Adrenal gland (tissue), 12 donors: ENCODE data around the gene MSANTD4. TPM values are rescaled to one million over a fixed set of nuclear protein-coding genes. Genes with fewer than 3 reads are reported as not detected.
"Not testable (repeated sequence)": the region's sequence is repeated elsewhere in the genome, so short reads cannot be mapped to it uniquely, and the experiment has no call there.

ENCODE experiments used
- DNase-seq, 7 donors: peaks; one replicate each; pipeline ENCODE4 v3.0.0-alpha.2; 2019 to 2020
- H3K27ac ChIP-seq, 5 donors: fragments of 200-600 bp; sonication (generic) in 4 of 5; 1 replicate in 3 of 5; 2 replicates in 2 of 5; pipeline versions ENCODE4 v1.5.1 to v1.8.0; 2016 to 2020; ENCODE audit warnings: mild to moderate bottlenecking in 1 of 5
- H3K27me3 ChIP-seq: fragments of 200-600 bp; 2 replicates; pipeline ENCODE4 v1.8.0; 2021
- H3K36me3 ChIP-seq, 2 donors: fragments of 200-600 bp; replicated peaks in 1 of 2; 1 replicate in 1 of 2; 2 replicates in 1 of 2; pipeline versions ENCODE4 v1.5.1 to v1.8.0; 2018 to 2022
- H3K4me1 ChIP-seq, 2 donors: fragments of 200-600 bp; replicated peaks in 1 of 2; 1 replicate in 1 of 2; 2 replicates in 1 of 2; pipeline versions ENCODE4 v1.5.1 to v1.8.0; 2018 to 2021
- H3K4me3 ChIP-seq, 4 donors: fragments of 200-600 bp; sonication (generic) in 3 of 4; one replicate each; pipeline ENCODE4 v1.5.1; 2016 to 2018
- H3K9me3 ChIP-seq, 3 donors: fragments of 200-600 bp; sonication (generic) in 1 of 3; replicated peaks in 1 of 3; 1 replicate in 2 of 3; 2 replicates in 1 of 3; pipeline versions ENCODE4 v1.5.1 to v1.8.0; 2016 to 2021
- POLR2A ChIP-seq, 2 donors: fragments of 450-650 bp; IDR thresholded peaks; one replicate each; pipeline ENCODE4 v1.6.1; 2017; ENCODE audit warnings: antibody characterized with exemption in 2 of 2, mild to moderate bottlenecking in 2 of 2, moderate library complexity in 1 of 2
- WGBS, 4 donors: extraction: QIAGEN DNeasy Blood & Tissue Kit in 2 of 4; methylation state at CpG; one replicate each; pipeline versions ENCODE4 v1.1.5 to v1.1.7; 2013 to 2017; 5-methylcytosine and 5-hydroxymethylcytosine counted together
- intact Hi-C, 2 donors: fragments of 100-400 bp; cut with DNase I; formaldehyde crosslinking; loops; one replicate each; pipeline versions ENCODE4 v1.14.1 to v1.15.0; 2022 to 2023
- polyA plus RNA-seq, 3 donors: library from polyadenylated mRNA; stranded (reverse); fragments of 200-250 nt in 2 of 3; fragments of 350-450 nt in 1 of 3; fragmentation: Illumina TruSeq in 1 of 3; extraction: RNeasy Lipid Tissue Mini Kit (QIAGEN cat#74804) in 1 of 3; gene quantifications; one replicate each; pipeline ENCODE4 v1.2.3, GENCODE V29; 2013 to 2014
- total RNA-seq, 9 donors: library from RNA; depleted of rRNA in 4 of 9; stranded (reverse); fragments of >200 nt in 4 of 9; fragments of 120-200 nt in 1 of 9; fragmentation: NEBNext Ultra II Directional in 1 of 9; extraction: Animal tissue kit (Norgen Biotek cat#: 25700) in 1 of 9; gene quantifications; one replicate each; pipeline versions ENCODE4 v1.1.0 to v1.2.4, GENCODE V29; 2013 to 2023
- TF ChIP-seq, protein P1 (sequence below), 6 experiments: fragments of 450-650 bp in 4 of 6; fragments of 200-600 bp in 2 of 6; sonication (generic) in 1 of 6; IDR thresholded peaks; 1 replicate in 5 of 6; 2 replicates in 1 of 6; pipeline versions ENCODE4 v1.5.1 to v1.8.0; 2016 to 2021; ENCODE audit warnings: antibody characterized with exemption in 6 of 6, mild to moderate bottlenecking in 2 of 6, moderate library complexity in 1 of 6
- donor health status: healthy with polysubstance abuse.
- donor health status: Bipolar disorder and iron deficiency.
- donor health status: DM: yes; HTN: yes; CAD: no.
- donor health status: DM: no; HTN: no; CAD: no.
- donor health status: DM: no; HTN: no; CAD: no.
- donor health status: DM: yes; HTN: yes; CAD: no.

Gene MSANTD4
- total and polyA plus RNA-seq, 12 donors = 3.7 to 36.2 (median 19.2) TPM

DNA sequence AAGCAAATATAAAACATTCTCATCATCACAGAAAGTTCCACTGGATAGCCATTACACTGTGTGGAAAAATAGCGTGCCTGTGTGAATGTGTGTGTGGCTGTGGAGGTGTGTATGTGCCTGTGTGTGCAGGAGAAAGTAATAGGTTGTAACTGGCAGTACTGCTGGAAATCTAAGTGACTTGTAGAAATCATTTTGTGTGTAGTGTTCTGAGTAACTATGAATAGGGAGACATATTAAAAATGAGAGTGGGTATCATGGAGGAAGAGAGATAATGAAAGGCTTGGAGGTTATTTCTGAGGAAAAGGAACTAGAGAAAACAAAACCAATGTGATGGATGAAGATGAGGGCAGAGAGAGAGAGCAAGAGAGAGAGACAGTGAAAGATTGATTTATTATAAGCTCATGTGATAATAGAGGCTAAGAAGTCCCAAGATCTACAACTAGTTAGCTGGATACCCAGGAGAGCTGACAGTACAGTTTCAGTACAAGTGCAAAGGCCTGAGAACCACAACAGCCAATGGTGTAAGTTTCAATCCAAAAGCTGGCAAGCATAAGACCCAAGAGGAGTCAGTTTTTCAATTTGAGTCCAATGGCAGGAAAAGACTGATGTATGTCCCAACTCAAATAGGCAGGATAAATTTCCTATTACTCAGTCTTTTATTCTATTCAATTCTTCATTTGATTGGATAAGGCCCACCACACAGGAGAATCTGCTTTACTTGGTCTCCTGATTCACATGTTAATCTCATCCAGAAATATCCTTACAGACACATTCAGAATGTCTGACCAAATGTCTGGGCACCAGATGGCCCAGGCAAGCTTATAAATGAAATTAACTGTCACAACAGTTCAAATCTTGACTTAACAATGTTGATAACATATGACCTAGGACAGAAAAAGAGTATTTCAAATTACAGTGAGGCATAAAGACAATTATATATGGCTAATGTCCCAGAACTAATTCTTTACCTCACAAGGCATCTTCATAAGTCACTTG is 40.2 kb upstream of the MSANTD4 start:
- Histone ChIP-seq H3K4me3 (no peak overlapping the region), H3K9me3 (no peaks in the 10 kb centered on the region), H3K4me1 (no peaks in the 10 kb centered on the region), H3K27me3 (no peaks in the 10 kb centered on the region), H3K36me3 (no peaks in the 10 kb centered on the region), H3K27ac (no peak overlapping the region)
- TF ChIP-seq POLR2A (IDR thresholded peaks at IDR 0.05) = no peak
- TF ChIP-seq, protein P1, sequence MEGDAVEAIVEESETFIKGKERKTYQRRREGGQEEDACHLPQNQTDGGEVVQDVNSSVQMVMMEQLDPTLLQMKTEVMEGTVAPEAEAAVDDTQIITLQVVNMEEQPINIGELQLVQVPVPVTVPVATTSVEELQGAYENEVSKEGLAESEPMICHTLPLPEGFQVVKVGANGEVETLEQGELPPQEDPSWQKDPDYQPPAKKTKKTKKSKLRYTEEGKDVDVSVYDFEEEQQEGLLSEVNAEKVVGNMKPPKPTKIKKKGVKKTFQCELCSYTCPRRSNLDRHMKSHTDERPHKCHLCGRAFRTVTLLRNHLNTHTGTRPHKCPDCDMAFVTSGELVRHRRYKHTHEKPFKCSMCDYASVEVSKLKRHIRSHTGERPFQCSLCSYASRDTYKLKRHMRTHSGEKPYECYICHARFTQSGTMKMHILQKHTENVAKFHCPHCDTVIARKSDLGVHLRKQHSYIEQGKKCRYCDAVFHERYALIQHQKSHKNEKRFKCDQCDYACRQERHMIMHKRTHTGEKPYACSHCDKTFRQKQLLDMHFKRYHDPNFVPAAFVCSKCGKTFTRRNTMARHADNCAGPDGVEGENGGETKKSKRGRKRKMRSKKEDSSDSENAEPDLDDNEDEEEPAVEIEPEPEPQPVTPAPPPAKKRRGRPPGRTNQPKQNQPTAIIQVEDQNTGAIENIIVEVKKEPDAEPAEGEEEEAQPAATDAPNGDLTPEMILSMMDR (IDR thresholded peaks at IDR 0.05) = no peak
- no peak for DNase-seq
- intact Hi-C loops = no loop called here
- WGBS, 4 donors = 97 to 100% (median 98%) methylated on average over 1 of the region's 1 CpG

DNA sequence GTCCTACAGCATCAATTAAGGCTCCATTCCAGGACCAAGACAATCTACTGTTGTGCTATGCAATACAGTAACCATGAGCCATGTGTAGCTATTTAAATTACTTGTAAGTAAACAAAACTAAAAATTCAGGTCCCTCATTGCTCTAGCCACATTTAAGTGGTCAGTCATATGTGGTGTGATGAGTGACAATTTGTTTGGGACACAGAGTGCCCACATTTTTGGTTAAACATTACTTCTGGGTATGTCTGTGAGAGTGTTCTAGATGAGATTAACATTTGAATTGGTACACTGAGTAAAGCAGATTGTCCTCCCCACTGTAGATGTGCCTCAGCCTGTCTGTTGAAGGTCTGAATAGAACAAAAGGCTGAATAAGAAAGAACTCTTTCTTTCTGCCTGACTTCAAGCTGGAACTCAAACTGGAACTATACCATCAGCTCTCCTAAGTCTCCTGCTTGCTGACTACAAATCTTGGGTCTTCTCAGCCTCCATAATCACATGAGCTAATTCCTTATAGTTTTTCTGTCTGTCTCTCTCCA is 39.3 kb upstream of the MSANTD4 start:
- H3K4me1 ChIP-seq = no peaks in the 10 kb centered on the region
- no peak overlapping the region for H3K4me3 ChIP-seq
- no peaks in the 10 kb centered on the region for H3K27me3 ChIP-seq
- intact Hi-C loops = no loop called here
- H3K27ac ChIP-seq = no peak overlapping the region
- H3K36me3 ChIP-seq = no peaks in the 10 kb centered on the region
- TF ChIP-seq POLR2A (IDR thresholded peaks at IDR 0.05) = no peak
- TF ChIP-seq, protein P1 (IDR thresholded peaks at IDR 0.05) = no peak
- no peaks in the 10 kb centered on the region for H3K9me3 ChIP-seq
- DNase-seq = no peak

DNA sequence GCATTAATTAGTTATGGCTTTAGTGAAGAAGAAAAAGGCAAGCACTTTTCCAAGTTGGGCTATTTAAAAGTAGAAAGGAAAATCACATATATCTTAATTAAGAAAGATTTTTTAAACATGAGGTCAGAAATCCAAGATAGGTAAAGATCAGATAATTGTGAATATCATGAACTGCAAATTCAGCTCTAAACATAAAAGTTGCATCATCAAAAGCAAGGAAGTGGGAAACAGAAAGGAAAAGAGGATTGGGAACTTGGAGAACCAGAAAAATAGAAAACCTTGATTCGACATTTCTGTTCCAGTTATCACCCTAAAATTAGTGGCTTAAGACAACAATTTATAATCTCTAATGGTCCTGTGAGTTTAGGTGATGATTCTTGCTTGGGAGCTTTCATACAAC is 37.6 kb upstream of the MSANTD4 start:
- no peak overlapping the region for H3K27ac ChIP-seq
- H3K4me3 ChIP-seq = no peak overlapping the region
- intact Hi-C loops = no loop called here
- H3K9me3 ChIP-seq = no peaks in the 10 kb centered on the region
- no peaks in the 10 kb centered on the region for H3K4me1 ChIP-seq
- no peaks in the 10 kb centered on the region for H3K36me3 ChIP-seq
- H3K27me3 ChIP-seq = no peaks in the 10 kb centered on the region
- no peak for DNase-seq
- 89 to 100% (median 96%) methylated on average over 1 of the region's 1 CpG for WGBS, 4 donors
- TF ChIP-seq, protein P1 (IDR thresholded peaks at IDR 0.05) = no peak
- TF ChIP-seq POLR2A (IDR thresholded peaks at IDR 0.05) = no peak

DNA sequence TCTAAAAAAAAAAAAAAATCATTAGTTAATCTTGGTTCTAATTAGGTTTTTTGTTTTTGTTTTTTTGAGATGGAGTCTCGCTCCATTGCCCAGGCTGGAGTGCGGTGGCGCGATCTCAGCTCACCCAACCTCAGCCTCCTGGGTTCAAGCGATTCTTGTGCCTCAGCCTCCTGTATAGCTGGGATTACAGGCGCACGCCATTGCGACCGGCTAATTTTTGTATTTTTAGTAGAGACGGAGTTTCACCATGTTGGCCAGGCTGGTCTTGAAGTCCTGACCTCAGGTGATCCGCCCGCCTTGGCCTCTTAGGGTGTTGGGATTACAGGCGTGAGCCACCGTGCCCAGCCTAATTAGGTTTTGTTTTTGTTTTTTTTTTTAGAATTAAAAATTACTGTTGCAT is 36.3 kb upstream of the MSANTD4 start:
- WGBS, 4 donors = 90 to 99% (median 97%) methylated on average over 14 of the region's 14 CpGs
- H3K27me3 ChIP-seq, H3K27ac ChIP-seq, H3K9me3 ChIP-seq, intact Hi-C loops, H3K4me1 ChIP-seq, H3K4me3 ChIP-seq, DNase-seq, H3K36me3 ChIP-seq: not testable (repeated sequence)
